ENCODE results near the gene IL19.

- TF ChIP-seq POLR2A (IDR thresholded peaks at IDR 0.05; ENCODE audit: low read depth) (no peak), EP300 (IDR thresholded peaks at IDR 0.05) (no peak)
- TF ChIP-seq, protein P1, sequence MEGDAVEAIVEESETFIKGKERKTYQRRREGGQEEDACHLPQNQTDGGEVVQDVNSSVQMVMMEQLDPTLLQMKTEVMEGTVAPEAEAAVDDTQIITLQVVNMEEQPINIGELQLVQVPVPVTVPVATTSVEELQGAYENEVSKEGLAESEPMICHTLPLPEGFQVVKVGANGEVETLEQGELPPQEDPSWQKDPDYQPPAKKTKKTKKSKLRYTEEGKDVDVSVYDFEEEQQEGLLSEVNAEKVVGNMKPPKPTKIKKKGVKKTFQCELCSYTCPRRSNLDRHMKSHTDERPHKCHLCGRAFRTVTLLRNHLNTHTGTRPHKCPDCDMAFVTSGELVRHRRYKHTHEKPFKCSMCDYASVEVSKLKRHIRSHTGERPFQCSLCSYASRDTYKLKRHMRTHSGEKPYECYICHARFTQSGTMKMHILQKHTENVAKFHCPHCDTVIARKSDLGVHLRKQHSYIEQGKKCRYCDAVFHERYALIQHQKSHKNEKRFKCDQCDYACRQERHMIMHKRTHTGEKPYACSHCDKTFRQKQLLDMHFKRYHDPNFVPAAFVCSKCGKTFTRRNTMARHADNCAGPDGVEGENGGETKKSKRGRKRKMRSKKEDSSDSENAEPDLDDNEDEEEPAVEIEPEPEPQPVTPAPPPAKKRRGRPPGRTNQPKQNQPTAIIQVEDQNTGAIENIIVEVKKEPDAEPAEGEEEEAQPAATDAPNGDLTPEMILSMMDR (IDR thresholded peaks at IDR 0.05): no peak
These were observed 117.1 kb downstream of the IL19 start for GRCh38 chr1:206887701-206888100.

All from esophagus muscularis mucosa (tissue), 4 donors.